NCI-H524 treated with DMSO at 0.1 percent for 48 hours (cell line): ENCODE results near the gene MANEAL.

Experiments used
- DNase-seq: peaks from one replicate; lab custom pipeline; 2025; lab: John Stamatoyannopoulos, UW

The MANEAL gene

GRCh38 chr1:37782491-37782890 lies 11.2 kb upstream of the MANEAL start:
- DNase-seq = no peak

GRCh38 chr1:37792943-37793686 lies 532 bp upstream of the MANEAL start:
- no peak for DNase-seq

GRCh38 chr1:37794372-37795339 lies 1.0 kb downstream of the MANEAL start:
- DNase-seq = no peak

GRCh38 chr1:37795340-37796125 lies 1.9 kb downstream of the MANEAL start:
- no peak for DNase-seq

- no peak for DNase-seq
Observed at GRCh38 chr1:37797750-37798345, 4.2 kb downstream of the MANEAL start.

- no peak for DNase-seq
Observed at GRCh38 chr1:37802439-37802838, 8.8 kb downstream of the MANEAL start.

GRCh38 chr1:37807220-37807554 lies 13.5 kb downstream of the MANEAL start:
- DNase-seq = no peak

- DNase-seq = peak; percentile 43
Observed at GRCh38 chr1:37807555-37808368, 14.1 kb downstream of the MANEAL start, which contains the start of the genes C1orf122 and YRDC. Gene C1orf122 (plus strand): TSS chr1:37807790. CDS start chr1:37808405, 615 bp downstream. Gene YRDC (minus strand): TSS chr1:37808208. CDS start chr1:37808180, 28 bp downstream.

- DNase-seq = no peak
Observed at GRCh38 chr1:37808369-37809319, 15.0 kb downstream of the MANEAL start.

GRCh38 chr1:37809942-37810341 lies 16.3 kb downstream of the MANEAL start:
- no peak for DNase-seq

- DNase-seq = peak; percentile 27
Observed at GRCh38 chr1:37811027-37811655, 17.5 kb downstream of the MANEAL start.

GRCh38 chr1:37813529-37814145 lies 20.0 kb downstream of the MANEAL start:
- DNase-seq = no peak

GRCh38 chr1:37814252-37814651 lies 20.6 kb downstream of the MANEAL start:
- no peak for DNase-seq

GRCh38 chr1:37817481-37817880 lies 23.8 kb downstream of the MANEAL start:
- no peak for DNase-seq

GRCh38 chr1:37821481-37821880 lies 27.8 kb downstream of the MANEAL start:
- DNase-seq = no peak

- DNase-seq = no peak
Observed at GRCh38 chr1:37822906-37823815, 29.5 kb downstream of the MANEAL start.

GRCh38 chr1:37824001-37824400 lies 30.4 kb downstream of the MANEAL start:
- DNase-seq = no peak

- no peak for DNase-seq
Observed at GRCh38 chr1:37825506-37825905, 31.9 kb downstream of the MANEAL start.
